AG09309 (cell line): Measurements from ENCODE around the gene RIPOR3.

ENCODE experiments used
- DNase-seq: peaks from one replicate; pipeline ENCODE4 v3.0.0-alpha.2; 2010; ENCODE audit warnings: low read depth
- H3K4me3 ChIP-seq: 2 replicates; pipeline ENCODE4 v1.5.1; 2011; ENCODE audit warnings: mild to moderate bottlenecking, low read depth, low read length, moderate library complexity; ENCODE audit not compliant: control insufficient read depth
- CTCF ChIP-seq: IDR thresholded peaks from 2 replicates; pipeline ENCODE4 v1.5.1; 2011; ENCODE audit warnings: mild to moderate bottlenecking, low read depth, low read length, inconsistent platforms; ENCODE audit not compliant: insufficient read depth, control insufficient read depth; ENCODE audit errors: missing control alignments

The RIPOR3 gene

GRCh38 chr20:50731930-50732690, 40.8 kb upstream of the RIPOR3 start:
- peak overlapping the region; percentile 68 for H3K4me3 ChIP-seq
- no peak for TF ChIP-seq CTCF
- no peak for DNase-seq

GRCh38 chr20:50731055-50731929, 40.0 kb upstream of the RIPOR3 start, which contains the start of gene PARD6B:
PARD6B (plus strand) TSS chr20:50731580; CDS start chr20:50731787, 207 bp downstream.
- H3K4me3 ChIP-seq = peak within 1 kb of the TSS; percentile 68
- no peak for DNase-seq
- no peak for TF ChIP-seq CTCF

GRCh38 chr20:50730765-50731054, 39.4 kb upstream of the RIPOR3 start:
- peak overlapping the region; percentile 68 for H3K4me3 ChIP-seq
- DNase-seq = no peak
- TF ChIP-seq CTCF = no peak

GRCh38 chr20:50729901-50730764, 38.8 kb upstream of the RIPOR3 start:
- H3K4me3 ChIP-seq = peak overlapping the region; percentile 68
- DNase-seq = no peak

GRCh38 chr20:50728981-50729874, 37.9 kb upstream of the RIPOR3 start:
- DNase-seq = no peak
- TF ChIP-seq CTCF = no peak
- no peak overlapping the region for H3K4me3 ChIP-seq

More at GRCh38 chr20:50729901-50730764, 38.8 kb upstream of the RIPOR3 start:
- no peak for TF ChIP-seq CTCF
